DMS79 (cell line): Measurements from ENCODE around the gene PLD2.
"Not testable (repeated sequence)": the region's sequence is repeated elsewhere in the genome, so short reads cannot be mapped to it uniquely, and the experiment has no call there.

Experiments used
- DNase-seq: peaks from one replicate; lab custom pipeline; 2025; lab: John Stamatoyannopoulos, UW

The PLD2 gene

GRCh38 chr17:4789951-4790704 is 16.8 kb upstream of the PLD2 start:
- DNase-seq = peak; percentile 54

- DNase-seq = no peak
These were observed 16.3 kb upstream of the PLD2 start for GRCh38 chr17:4790705-4791088.

DNA sequence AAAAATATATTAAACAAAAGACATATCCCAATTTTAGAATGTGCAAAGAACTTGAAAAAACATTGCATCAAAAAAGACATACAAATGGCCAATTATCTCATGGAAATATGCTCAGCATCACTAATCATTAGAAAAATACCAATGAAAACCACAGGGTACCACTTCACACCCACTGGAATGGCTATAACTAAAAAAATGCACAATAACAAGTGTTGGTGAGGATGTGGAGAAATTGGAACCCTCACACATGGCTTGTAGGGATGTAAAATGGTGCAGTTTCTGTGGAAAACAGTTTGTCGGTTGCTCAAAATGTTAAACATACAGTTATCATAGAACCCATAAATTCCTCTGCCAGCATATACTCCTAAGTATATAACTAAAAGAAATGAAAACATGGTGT is 11.8 kb upstream of the PLD2 start:
- DNase-seq = no peak

DNA sequence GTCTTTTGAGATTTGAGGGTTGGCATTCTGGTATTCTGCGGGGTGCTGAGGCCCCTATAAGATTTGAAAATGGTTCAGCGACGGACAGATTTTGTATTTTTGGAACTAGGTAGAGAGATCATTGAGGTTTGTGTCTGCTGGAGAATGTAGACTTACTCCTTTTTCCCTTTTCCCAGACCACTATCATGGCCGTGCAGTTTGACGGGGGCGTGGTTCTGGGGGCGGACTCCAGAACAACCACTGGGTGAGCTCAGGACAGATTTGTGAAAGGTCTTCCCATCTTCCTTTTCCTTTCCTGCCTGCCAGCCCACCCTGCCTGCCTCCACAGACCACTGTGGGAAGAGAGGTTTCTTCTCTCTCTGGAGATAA is 10.4 kb upstream of the PLD2 start:
- no peak for DNase-seq

GRCh38 chr17:4800462-4801196 is 6.3 kb upstream of the PLD2 start:
- no peak for DNase-seq

GRCh38 chr17:4802228-4802627 is 4.7 kb upstream of the PLD2 start, which contains the start of gene C17orf114:
C17orf114 (minus strand) TSS chr17:4802328.
- no peak for DNase-seq

DNA sequence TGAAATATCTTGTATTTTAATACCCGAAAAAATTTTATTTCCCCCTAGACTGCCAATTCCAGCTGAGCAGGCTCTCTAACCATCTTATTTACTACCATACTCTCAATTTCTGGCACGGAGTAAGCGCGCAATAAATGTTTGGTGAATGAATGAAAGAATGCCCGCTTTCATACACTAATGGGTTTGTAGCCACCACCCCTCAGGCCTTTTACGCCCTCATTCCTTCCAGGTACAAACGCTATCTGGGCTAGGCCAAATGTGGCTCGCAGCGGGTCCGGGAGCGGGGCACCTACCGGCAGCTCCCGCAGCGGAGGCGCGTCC is 536 bp upstream of the PLD2 start:
- peak; percentile 40 for DNase-seq

DNA sequence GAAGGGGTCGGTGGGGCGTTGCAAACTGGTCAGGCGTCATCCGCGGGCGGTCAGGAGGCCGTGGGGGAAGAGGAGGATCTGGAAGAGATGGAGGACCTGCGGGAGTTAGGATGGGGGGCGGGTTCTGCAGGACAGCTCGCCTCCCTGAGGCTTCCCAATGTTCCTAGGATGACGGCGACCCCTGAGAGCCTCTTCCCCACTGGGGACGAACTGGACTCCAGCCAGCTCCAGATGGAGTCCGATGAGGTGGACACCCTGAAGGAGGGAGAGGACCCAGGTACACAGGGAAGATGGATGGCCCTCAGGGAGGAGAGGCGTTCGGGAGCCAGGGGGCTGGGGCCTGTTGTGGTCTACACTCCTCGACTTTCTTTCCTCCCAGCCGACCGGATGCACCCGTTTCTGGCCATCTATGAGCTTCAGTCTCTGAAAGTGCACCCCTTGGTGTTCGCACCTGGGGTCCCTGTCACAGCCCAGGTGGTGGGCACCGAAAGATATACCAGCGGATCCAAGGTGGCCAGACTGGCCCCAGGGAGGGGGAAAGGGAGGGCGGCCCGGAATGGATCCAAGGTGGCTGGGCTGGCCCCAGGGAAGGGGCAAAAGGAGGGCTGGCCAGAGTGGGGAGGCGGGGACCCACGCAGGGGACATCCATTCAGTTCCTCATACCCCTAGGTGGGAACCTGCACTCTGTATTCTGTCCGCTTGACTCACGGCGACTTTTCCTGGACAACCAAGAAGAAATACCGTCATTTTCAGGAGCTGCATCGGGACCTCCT is 839 bp downstream of the PLD2 start:
- DNase-seq = no peak

GRCh38 chr17:4808378-4808767 is 1.4 kb downstream of the PLD2 start:
- DNase-seq = no peak

DNA sequence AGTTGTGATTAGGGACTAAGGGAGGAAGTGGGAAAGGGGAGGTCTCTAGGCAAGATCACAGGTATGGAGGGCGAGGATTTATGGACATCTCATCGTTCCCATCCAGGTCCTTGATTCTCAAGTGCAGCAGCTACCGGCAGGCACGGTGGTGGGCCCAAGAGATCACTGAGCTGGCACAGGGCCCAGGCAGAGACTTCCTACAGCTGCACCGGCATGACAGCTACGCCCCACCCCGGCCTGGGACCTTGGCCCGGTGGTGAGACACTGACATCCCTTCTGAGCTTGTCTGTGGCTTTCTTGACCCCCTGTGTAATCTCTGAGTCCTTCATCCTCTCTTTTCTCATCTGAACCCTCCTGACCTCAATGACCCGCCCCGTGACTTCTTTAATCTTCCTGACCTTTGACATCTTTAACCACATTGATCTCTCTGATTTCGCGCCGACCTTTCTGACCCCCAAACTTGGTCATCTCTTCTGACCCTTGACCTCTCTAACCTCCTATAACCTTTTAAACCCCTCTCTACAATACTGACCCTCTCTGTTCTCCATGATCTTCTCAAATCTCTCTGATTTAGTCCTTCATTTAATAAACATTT is 3.8 kb downstream of the PLD2 start:
- DNase-seq = no peak

DNA sequence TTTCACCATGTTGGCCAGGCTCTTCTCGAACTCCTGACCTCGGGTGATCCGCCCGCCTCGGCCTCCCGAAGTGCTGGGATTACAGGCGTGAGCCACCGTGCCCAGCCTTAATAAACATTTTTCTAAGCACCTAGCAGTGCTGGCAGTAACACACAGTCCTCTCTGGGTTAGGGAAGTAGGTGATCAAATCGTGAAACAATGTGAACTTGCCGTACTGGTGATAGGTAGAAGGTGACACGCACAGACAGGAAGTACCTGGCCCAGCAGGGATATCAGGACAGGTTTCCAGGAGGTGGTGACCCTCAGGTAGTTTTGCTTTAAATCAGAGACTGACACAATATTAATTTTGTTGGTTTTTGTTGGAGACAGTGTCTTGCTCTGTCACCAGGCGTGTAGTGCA is 4.5 kb downstream of the PLD2 start:
- DNase-seq = no peak

DNA sequence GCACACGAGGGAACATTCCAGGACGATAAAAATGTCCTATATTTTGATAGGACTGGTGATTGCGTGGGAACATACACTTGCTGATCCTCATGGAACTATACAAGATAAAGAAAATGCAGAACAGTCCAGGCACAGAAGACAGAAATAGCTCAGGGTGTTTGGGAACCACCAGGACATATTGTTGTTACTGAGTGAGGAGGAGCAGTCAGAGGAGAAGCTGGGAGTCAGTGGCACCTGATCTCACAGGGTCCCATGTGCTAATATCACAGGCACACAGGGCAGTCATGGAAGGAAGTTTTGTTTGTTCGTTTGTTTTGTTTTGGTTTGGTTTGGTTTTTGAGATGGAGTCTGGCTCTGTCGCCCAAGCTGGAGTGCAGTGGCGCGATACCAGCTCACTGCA is 5.7 kb downstream of the PLD2 start:
- no peak for DNase-seq

- DNase-seq = no peak
These were observed 8.2 kb downstream of the PLD2 start for GRCh38 chr17:4815043-4815675.

DNA sequence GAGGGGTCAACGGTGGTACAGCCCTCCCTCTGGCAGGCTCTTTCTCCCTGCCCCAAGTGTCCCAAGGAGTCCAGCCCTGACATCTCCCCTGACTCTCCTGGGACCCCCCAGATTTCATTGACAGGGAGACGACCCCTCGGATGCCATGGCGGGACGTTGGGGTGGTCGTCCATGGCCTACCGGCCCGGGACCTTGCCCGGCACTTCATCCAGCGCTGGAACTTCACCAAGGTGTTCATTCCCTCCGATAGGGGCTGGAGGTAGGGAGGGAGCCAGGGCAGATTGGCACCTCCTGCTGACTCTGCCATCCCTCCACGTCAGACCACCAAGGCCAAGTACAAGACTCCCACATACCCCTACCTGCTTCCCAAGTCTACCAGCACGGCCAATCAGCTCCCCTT is 9.9 kb downstream of the PLD2 start:
- DNase-seq = no peak

- DNase-seq = no peak
These were observed 11.3 kb downstream of the PLD2 start for GRCh38 chr17:4818276-4818675.

GRCh38 chr17:4822835-4823234 is 15.9 kb downstream of the PLD2 start:
- DNase-seq = no peak

- DNase-seq = peak; percentile 31
These were observed 16.6 kb downstream of the PLD2 start for GRCh38 chr17:4823373-4824089.

DNA sequence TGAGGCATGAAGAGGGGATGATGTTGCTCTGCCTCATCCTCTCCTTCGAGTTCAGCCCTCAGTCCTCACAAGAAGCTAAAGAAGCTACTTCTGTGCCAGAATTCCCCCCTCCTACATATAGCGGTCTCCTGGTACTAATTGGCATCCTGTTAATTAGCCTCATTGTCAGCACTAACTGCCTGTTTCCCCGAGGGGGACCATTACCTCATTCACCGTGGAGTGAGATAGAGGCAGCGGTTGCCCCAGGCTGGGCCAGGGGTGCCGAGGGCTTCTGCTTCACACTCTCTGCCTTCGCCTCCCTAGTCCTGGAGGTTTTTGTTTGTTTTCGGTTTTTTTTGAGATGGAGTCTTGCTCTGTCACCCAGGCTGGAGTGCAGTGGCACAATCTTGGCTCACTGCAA is 20.4 kb downstream of the PLD2 start:
- no peak for DNase-seq

- DNase-seq = not testable (repeated sequence)
These were observed 25.9 kb downstream of the PLD2 start for GRCh38 chr17:4832829-4833177.

GRCh38 chr17:4833178-4833940 is 26.4 kb downstream of the PLD2 start, which contains the start of gene MINK1:
MINK1 (plus strand) TSS chr17:4833340; CDS start chr17:4833584, 244 bp downstream.
- DNase-seq = peak; percentile 74
